GM11168 (cell line): Measurements from ENCODE around the gene MFSD1.

Source experiments
- in situ Hi-C: fragments of 300-500 bp; cut with MboI; formaldehyde crosslinking; loops from one replicate; pipeline ENCODE4 v1.12.0; 2022; ENCODE audit warnings: low sequenced_read_pairs; ENCODE audit not compliant: unreplicated experiment

MFSD1 gene, protein sequence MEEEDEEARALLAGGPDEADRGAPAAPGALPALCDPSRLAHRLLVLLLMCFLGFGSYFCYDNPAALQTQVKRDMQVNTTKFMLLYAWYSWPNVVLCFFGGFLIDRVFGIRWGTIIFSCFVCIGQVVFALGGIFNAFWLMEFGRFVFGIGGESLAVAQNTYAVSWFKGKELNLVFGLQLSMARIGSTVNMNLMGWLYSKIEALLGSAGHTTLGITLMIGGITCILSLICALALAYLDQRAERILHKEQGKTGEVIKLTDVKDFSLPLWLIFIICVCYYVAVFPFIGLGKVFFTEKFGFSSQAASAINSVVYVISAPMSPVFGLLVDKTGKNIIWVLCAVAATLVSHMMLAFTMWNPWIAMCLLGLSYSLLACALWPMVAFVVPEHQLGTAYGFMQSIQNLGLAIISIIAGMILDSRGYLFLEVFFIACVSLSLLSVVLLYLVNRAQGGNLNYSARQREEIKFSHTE

DNA sequence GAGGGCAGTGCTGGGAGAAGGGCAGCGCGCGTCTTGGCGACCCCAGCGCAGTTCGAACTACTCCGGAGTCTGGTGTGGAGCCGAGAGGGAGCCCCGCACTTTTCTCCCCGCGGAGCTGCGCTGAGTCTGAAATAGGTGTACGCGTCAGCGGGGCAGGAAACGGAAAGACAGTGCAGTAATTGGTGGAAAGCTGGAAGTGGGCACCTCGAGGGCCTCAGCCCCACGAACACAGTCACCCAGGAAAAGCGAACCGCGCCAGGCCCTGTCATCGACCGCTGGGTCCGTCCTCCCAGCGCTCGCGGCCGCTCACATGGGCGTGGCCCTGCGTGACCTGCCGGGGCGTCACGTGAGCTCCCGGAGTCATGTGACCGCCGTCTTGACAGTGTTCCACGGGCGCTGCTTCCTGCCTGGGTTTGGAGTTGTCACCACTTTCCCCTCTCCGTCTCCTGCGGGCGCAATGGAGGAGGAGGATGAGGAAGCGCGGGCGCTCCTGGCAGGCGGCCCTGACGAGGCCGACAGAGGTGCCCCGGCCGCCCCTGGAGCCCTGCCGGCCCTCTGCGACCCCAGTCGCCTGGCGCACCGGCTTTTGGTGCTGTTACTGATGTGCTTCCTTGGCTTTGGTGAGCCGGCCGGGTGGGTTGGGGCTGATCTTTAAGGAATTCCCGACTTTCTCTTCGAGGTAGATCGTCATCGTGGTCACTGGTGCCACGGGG is at the start of gene MFSD1:
Gene MFSD1, plus strand, starts transcription at position 359 of the 713 bp plus-strand sequence. Its CDS starts 99 bp downstream, at position 458.
- in situ Hi-C loops, result no loop called here

DNA sequence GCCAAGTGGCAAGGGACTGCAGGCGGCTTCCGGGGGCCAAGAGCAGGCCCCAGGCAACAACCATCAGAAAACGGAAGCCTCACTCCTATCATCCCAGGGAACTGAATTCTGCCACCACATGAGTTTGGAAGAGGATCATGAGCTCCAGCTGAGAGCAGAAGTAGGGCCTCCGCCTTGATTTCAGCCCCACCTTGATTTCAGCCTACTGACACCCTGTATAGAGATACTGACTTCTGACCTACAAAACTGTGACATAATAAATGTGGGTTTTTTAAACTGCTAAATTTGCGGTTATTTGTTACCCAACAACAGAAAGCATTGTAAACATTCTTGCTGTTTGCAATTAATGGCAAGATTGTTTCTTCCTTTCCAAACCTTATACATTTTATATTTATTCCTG is 48.0 kb upstream of the MFSD1 start:
- in situ Hi-C loops, result no loop called here

DNA sequence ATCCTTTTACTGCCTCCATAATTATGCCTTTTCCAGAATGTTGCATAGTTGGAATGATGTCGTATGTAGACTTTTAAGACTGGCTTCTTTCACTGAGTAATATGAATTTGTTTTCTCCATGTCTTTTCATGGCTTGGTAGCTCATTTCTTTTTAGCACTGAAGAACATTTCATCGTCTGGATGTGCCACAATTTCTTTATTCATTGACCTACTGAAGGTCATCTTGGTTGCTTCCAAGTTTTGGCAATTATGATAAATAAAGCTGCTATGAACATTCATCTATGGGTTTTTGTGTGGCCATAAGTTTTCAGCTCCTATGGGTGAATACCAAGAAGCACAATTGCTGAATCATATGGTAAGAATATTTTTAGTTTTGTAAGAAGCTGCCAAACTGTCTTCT is 46.4 kb upstream of the MFSD1 start:
- in situ Hi-C loops, result no loop called here

DNA sequence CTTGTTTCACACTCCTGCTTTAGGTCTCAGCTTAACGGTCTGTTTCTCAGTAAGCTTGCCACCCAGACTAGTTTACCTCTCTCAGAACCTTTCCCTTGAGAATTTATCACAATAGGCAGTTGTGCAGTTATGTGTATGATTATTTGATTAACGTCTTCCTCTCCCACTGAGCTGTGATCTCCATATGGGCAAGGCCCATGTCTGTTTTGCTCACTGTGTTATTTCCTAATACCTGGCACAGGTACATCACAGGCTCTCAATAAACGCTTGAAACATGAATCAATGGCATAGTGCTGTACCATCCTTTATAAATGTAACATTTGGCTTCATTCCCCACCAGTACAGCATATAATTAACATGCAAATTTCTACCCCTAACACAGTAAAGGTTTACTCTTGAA is 40.5 kb upstream of the MFSD1 start:
- in situ Hi-C loops, result no loop called here

DNA sequence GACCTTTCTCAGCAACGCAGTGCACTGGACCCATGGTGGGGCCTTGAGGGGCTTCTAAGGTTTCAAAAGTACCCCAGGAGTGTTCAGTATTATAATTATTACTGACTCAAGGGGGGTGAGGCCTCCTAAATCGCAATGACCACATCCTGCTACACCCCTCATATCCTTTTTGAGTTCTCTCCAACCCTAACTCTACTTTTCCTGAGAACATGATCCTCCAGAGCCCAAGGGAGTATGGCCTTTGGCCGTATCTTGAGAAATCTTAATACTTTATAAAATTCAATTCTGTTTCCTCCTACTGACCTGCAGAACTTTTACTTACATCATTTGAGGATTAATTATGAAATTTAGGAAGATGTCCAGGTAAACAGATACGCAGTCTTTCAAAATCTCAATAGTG is 39.2 kb upstream of the MFSD1 start:
- in situ Hi-C loops, result no loop called here

DNA sequence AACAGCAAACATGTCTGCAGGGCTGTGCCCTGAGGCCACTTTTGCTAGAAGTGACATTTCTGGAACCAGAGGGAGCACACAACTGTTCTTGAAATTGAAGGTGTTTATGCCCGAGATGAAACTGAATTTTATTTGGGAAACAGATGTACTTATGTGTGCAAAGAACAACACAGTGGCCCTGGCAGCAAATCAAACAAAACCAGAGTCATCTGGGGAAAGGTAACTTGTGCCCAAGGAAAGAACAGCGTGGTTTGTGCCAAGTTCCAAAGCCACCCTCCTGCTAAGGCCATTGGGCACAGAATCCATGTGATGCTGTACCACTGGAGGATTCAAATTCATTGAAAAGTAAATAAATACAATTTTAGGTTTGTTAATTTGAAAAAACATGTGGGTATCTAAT is 38.4 kb upstream of the MFSD1 start:
- in situ Hi-C loops, result no loop called here

DNA sequence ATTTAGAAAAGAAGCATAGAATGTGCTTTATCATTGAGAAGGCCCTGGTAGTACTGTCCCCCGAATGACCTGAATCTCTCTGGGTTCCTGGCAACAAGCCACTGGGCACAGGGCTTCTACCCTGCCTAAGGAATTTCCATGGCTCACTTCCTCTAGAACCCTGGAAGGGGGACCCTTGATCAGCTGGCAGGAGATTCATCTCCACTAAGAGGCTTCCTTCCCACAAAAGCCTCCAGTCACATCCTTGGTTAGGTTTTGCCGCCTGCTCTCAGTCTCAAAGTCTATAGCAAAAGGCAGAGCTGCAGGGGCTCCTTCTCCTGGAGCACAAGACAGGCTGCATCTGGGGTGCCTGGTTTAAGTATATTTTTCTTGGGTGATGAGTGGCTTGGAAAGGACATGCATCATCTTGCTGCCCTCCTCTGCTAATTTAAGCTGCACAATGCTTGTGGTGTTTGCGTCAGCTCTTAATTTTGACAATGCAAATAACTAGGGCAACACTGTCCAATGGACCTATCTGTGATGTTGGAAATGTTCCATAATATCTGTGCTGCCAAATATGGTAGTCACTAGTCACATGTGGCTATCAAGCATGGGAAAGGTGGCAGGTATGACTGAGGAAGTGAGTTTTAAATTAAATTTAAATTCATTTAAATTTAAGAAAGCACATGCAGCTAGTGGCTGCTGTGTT is 36.2 kb upstream of the MFSD1 start:
- in situ Hi-C loops, result no loop called here

DNA sequence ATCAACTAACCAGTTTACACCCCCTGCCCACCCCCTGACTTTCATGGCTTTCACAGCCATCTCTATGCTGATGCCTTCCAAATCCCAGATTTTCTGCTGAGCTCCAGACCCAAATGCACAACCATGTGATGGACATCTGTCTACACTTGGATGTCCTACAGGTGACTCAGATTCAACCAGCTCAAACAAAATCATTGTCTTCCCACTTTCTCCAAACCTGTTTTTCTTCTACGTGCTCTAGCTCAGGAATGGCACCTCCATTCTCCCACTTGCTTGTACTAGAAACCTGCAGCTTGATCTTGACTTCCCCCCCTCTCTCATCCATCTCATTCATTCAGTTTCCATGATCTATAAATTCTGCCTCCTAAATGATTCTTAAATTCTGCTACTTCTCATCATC is 35.5 kb upstream of the MFSD1 start:
- in situ Hi-C loops, result no loop called here

DNA sequence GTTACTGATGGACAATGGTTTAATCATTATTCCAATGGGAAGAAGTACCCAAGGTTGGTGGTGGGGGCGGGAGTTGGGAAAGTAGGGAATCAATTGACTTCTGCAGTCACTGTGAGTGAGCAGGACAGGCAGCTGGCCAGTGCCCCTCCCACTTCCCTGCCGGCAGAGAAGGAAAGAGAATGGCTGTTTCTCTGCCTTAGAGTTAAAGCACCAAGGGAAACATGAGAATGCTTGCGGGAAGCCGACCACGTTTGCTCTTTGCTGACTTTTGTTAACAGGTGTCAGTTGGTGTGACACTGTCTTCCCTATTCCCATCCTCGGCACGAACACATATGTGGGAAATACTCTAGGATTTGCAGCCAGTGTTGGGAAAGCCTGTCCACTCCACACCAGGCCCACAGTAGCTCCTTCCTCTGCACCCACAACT is 33.5 kb upstream of the MFSD1 start:
- in situ Hi-C loops, result no loop called here

DNA sequence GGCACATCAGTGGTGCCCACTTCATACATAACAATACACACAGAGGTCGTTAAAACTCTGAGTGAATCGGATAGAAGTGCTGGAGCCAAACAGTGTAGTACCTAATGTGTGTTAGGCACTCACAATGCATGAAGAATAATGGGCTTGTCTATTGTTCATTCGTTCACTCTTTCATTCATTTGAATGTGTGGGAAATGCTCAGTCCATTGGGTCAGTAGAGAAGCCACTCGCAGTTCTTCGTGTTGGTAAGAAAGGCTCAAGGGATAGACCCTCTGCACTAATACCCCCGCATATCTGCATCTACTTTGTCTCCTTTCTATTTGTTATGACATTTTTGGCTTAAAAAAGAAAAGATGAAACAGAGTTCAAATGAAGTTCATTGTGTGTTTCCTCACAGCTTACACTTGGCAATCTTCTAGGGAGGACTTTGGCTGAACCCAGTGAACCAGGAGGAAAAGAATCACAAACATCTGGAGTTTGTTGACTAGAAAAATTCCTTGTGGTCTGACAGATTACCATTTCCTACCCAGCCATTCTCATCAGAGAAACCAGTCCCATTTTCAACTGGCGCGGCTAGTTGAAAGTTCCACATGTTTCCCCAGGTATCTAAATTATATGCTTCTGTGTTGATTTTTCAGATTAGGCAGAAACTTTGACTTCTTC is 32.8 kb upstream of the MFSD1 start:
- in situ Hi-C loops, result no loop called here

DNA sequence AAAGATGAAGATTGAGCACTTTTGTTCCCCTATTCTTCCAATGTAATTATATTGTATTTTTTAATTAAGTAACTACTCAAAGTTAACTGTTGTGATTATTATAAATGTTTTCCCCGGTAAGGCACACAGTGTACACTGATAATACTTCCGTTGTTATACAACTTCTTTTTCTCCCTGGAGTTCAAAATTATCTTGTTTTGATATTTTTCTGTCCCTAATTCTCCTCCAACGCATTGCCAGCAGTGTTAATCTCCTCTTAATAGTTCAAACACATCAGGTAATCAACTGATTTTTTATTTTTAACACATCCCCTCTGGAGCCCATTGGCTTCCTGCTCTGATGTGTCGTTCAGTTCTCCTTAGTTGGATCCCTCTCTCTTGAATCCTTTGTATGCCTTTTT is 32.3 kb upstream of the MFSD1 start:
- in situ Hi-C loops, result no loop called here

DNA sequence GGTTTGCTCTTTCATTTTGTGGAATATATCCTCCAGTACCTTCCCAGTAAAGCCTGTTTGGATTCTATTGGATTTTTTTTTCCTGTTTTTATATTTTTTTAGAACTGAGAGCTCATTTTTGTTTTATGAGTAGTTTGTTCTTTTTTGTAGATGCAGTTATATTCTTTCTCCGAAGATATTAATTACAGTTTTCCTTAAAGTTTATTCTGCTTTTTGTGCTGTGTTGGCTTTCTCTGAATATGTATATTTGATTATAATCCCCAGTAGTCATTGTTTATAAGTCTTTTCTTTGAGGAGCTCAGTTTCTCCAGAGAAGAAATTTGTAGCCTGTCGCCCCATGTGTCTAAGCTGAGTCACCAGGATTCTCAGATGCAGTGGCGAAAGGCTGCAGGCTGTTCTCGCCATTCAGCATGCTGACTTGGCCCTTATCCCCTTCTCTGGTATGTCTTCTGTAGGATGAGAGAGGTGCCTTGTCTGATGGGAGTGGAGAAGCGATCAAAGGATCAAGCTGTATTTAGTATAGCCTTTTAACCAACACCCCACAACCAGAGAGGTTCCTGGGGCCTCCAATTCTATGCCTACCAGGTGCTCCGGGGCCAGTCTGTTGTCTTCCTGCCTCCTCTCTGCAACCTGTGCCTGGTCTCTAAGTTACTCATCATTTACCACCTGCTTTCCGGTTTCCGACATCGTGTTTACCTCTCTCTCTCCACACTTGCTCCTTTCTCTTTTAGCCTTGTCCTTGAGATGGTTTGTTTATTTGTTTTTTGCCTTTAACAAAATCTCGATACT is 31.7 kb upstream of the MFSD1 start:
- in situ Hi-C loops, result no loop called here

DNA sequence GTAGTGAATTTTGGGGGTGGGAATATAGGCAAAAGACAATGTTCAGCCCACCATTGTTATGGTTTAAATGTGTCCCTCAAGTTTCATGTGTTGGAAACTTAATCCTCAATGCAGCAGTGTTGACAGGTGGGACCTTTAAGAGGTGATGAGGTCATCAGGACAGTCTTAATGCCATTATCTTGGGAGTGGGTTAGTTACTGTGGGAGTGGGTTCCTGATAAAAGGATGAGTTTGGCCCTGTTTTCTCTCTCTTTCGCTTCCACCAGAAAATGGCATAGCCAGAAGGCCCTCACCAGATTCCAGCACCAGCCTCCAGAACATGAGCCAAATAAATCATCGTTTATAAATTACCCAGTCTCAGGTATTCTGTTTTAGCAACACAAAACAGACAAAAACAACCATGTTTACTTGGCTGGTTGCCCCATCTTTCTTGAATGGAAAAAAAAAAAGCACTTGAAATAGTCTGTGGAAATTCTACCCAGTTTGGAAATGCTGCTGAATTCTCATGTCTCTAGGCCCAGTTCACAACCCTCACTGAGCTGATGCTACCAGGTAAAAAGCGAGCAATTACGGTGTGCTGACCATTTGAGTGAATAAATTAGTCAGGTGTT is 31.0 kb upstream of the MFSD1 start:
- in situ Hi-C loops, result no loop called here

DNA sequence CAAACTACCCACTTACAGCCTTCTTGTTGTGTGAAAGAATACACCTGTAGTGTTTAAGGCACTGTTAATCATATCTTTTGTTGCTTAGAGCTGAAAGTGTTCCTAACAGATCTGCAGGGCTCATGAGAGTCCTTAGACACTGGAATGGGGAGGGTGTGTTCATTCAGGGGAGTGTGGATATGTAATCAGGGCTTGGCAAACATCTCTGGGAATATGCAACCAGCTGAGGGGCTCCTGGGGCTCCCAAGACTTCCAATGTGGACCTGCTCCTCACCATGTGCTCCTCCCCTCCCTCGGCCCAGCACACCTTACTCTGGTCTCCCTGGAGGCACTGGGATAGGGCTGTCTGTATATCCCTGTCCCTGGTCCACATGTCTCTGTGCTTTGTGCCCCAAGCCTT is 30.3 kb upstream of the MFSD1 start:
- in situ Hi-C loops, result no loop called here

DNA sequence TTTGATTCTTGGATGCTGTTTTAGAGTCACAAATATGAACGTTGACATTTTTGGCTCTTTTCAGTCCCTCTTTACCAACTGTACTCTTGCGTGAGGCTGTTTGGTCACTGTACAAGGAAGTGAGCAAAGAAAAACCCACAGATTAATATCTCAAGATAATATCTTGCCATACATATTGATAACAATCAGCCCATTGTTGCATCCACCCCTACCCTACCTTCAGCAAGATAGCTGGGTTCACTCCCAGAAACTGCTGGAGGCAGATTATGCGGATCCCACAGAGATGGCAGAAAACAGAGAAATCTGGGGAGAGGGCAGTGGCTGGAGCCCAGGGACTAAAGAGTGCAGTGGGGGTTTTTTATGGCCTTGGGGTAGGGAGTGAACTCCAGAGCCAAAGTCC is 29.9 kb upstream of the MFSD1 start:
- in situ Hi-C loops, result no loop called here

DNA sequence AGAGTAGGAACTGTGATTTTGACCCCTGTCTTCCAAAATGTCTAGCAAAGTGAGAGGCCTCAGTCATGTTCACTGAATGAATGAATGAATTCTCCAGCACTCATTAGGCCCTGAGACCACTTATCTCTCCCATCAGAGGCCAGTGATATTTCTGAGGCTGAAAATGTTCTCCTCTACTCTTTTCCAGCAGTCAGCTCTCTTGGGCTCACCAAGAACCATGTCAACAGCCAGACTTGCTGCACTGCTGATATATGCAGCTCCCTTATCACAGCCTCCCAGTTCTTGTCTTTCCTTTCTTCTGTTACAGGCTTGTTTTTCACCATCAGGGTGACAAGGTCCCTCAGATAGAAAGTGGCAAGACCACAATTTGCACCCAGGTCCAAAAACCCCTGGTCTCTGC is 28.7 kb upstream of the MFSD1 start:
- in situ Hi-C loops, result no loop called here

DNA sequence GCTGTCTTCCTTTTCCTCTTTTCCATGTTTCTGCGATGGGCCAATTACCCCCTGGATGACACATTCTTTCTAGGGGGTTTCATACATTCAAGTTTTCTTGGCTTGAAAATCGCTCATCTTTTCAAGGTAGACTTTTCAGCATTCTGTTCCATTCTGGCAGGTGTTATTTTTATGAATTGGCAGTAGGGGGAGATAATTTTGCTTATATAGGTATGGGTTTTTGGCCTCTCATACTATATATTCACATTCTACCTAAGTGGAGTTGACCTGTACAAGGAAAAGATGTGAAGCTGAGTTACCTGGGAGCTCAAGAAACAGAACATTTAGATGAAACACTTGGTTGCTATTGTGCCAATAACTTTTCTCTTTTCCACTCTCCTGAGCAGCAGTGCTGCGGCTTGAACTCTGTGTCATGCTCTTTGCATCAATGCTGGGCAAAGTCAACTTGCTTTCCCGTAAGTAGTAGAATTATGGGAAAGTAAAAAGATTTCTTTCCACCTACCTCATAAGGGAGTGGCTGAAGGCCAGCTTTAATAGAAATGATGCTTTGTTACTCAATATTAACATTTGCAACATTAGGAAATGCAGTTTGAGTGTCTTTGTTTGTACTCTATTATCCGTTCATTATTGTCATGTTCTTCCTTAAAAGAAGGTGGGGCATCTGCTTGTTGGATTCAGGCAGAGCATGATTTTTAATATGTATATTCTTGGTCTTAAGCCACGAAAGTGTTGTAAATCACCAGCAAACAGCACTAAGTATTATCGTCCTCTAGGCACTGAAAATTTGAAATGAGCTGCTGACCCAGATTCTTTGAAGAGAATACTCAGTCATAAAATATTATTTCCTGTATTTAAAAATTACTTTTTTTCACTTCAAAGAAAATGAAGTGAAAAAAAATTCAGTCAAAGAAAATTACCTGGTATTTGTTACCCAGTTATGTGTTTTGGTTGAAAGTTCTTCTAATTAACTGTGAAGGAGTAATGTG is 27.7 kb upstream of the MFSD1 start:
- in situ Hi-C loops, result no loop called here

DNA sequence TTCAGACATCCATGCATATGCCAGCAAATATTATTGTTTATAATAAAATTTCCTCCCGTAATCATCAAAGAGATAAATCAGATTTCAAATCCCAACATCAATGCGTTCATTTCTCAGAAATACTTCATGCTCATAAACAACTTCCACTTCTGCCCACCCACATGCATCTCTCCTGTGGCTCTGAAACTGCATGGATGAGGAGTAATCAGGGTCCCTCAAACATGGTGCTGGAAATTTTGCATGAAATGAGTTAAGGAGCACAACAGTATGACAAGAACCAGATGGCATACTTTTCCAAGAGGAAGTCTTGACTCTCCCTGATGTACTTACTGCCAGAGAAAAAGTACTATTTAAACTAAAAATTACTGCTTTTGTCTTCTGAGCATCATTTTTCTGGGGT is 26.9 kb upstream of the MFSD1 start:
- in situ Hi-C loops, result no loop called here
